A549 treated with ZK216348 at 1 μM for 4 hours (cell line): ENCODE data around the gene RNLS. TPM values are rescaled to one million over a fixed set of nuclear protein-coding genes. Genes with fewer than 3 reads are reported as not detected.

Source experiments
- total RNA-seq: library from RNA; stranded (reverse); fragments of 200-300 nt; extraction: Qiagen RNA extraction; gene quantifications from 5 replicates; pipeline ENCODE4 v1.2.3, GENCODE V29; 2022; ENCODE audit warnings: low read depth

The RNLS gene
- total RNA-seq = 7.2 to 9.4 TPM (median 8.1 TPM) in 5 replicates

GRCh38 chr10:88582806-88583583 is at the start of gene RNLS:
Gene RNLS (minus strand): TSS chr10:88583318.

GRCh38 chr10:88586462-88586861 is 3.3 kb upstream of the RNLS start, which contains the start of gene LIPJ:
Gene LIPJ (plus strand): TSS chr10:88586762. CDS start chr10:88590688, 3,926 bp downstream.

Other genes starting within 250 kb of the RNLS start
- gene LIPJ, start 3.4 kb upstream of the RNLS start, total RNA-seq = not detected in 5 replicates
- gene LIPF, start 81.1 kb upstream of the RNLS start, total RNA-seq = not detected in 5 replicates
- gene LIPK, start 122.9 kb upstream of the RNLS start, total RNA-seq = not detected in 5 replicates
- not detected in 5 replicates for gene LIPN, start 176.7 kb upstream of the RNLS start, total RNA-seq
- gene LIPM, start 219.4 kb upstream of the RNLS start, total RNA-seq = not detected in 5 replicates